ENCODE results near the gene SLITRK1.

SLITRK1 gene

GRCh38 chr13:83880275-83881139 lies 1.8 kb downstream of the SLITRK1 start:
- Mint-ChIP-seq H3K27me3 (peaks cover 35% of the 10 kb centered on the region), H3K36me3 (no peaks in the 10 kb centered on the region), H3K4me1 (no peaks in the 10 kb centered on the region), H3K4me3 (no peak overlapping the region), H3K27ac (no peak overlapping the region), H3K9me3 (peaks cover 3% of the 10 kb centered on the region)
- no peak for ATAC-seq

- no peak for ATAC-seq
- peaks cover 3% of the 10 kb centered on the region for H3K9me3 Mint-ChIP-seq
- H3K27me3 Mint-ChIP-seq = peaks cover 35% of the 10 kb centered on the region
Measured at GRCh38 chr13:83879431-83880171, 2.7 kb downstream of the SLITRK1 start.

GRCh38 chr13:83878691-83879430 lies 3.4 kb downstream of the SLITRK1 start:
- Mint-ChIP-seq H3K4me1 (no peaks in the 10 kb centered on the region), H3K27me3 (peaks cover 35% of the 10 kb centered on the region), H3K27ac (no peak overlapping the region), H3K4me3 (no peak overlapping the region), H3K9me3 (peaks cover 3% of the 10 kb centered on the region), H3K36me3 (no peaks in the 10 kb centered on the region)
- no peak for ATAC-seq

More at GRCh38 chr13:83879431-83880171, 2.7 kb downstream of the SLITRK1 start:
- Mint-ChIP-seq H3K36me3 (no peaks in the 10 kb centered on the region), H3K27ac (no peak overlapping the region), H3K4me1 (no peaks in the 10 kb centered on the region), H3K4me3 (no peak overlapping the region)

- Mint-ChIP-seq H3K36me3 (no peaks in the 10 kb centered on the region), H3K27me3 (peaks cover 35% of the 10 kb centered on the region)
Measured at GRCh38 chr13:83877651-83878355, 4.5 kb downstream of the SLITRK1 start.

GRCh38 chr13:83876546-83876945 lies 5.7 kb downstream of the SLITRK1 start:
- no peak for ATAC-seq
- no peak overlapping the region for H3K27ac Mint-ChIP-seq

More at GRCh38 chr13:83877651-83878355, 4.5 kb downstream of the SLITRK1 start:
- Mint-ChIP-seq H3K4me3 (no peak overlapping the region), H3K9me3 (peaks cover 3% of the 10 kb centered on the region), H3K4me1 (no peaks in the 10 kb centered on the region), H3K27ac (no peak overlapping the region)
- ATAC-seq = no peak

GRCh38 chr13:83867708-83868107 lies 14.6 kb downstream of the SLITRK1 start:
- Mint-ChIP-seq H3K27me3 (no peaks in the 10 kb centered on the region), H3K4me1 (no peaks in the 10 kb centered on the region), H3K4me3 (no peak overlapping the region), H3K9me3 (peaks cover 2% of the 10 kb centered on the region), H3K36me3 (no peaks in the 10 kb centered on the region), H3K27ac (no peak overlapping the region)
- ATAC-seq = no peak

More at GRCh38 chr13:83876546-83876945, 5.7 kb downstream of the SLITRK1 start:
- H3K27me3 Mint-ChIP-seq = peaks cover 23% of the 10 kb centered on the region
- no peaks in the 10 kb centered on the region for H3K36me3 Mint-ChIP-seq
- H3K9me3 Mint-ChIP-seq = peaks cover 3% of the 10 kb centered on the region
- no peaks in the 10 kb centered on the region for H3K4me1 Mint-ChIP-seq
- H3K4me3 Mint-ChIP-seq = no peak overlapping the region

GRCh38 chr13:83865161-83866137 lies 16.8 kb downstream of the SLITRK1 start:
- no peak for ATAC-seq

GRCh38 chr13:83853771-83854170 lies 28.5 kb downstream of the SLITRK1 start:
- Mint-ChIP-seq H3K27ac (no peak overlapping the region), H3K9me3 (peaks cover 5% of the 10 kb centered on the region), H3K27me3 (no peaks in the 10 kb centered on the region), H3K36me3 (no peaks in the 10 kb centered on the region), H3K4me3 (no peak overlapping the region), H3K4me1 (no peaks in the 10 kb centered on the region)
- ATAC-seq = no peak

More at GRCh38 chr13:83865161-83866137, 16.8 kb downstream of the SLITRK1 start:
- H3K27ac Mint-ChIP-seq = no peak overlapping the region
- no peaks in the 10 kb centered on the region for H3K27me3 Mint-ChIP-seq
- H3K36me3 Mint-ChIP-seq = no peaks in the 10 kb centered on the region
- H3K4me1 Mint-ChIP-seq = no peaks in the 10 kb centered on the region
- no peak overlapping the region for H3K4me3 Mint-ChIP-seq
- H3K9me3 Mint-ChIP-seq = no peaks in the 10 kb centered on the region

GRCh38 chr13:83845106-83845505 lies 37.2 kb downstream of the SLITRK1 start:
- Mint-ChIP-seq H3K27me3 (no peaks in the 10 kb centered on the region), H3K4me1 (no peaks in the 10 kb centered on the region), H3K27ac (no peak overlapping the region), H3K9me3 (peaks cover 17% of the 10 kb centered on the region), H3K36me3 (no peaks in the 10 kb centered on the region), H3K4me3 (no peak overlapping the region)
- no peak for ATAC-seq

GRCh38 chr13:83839146-83839545 lies 43.1 kb downstream of the SLITRK1 start:
- Mint-ChIP-seq H3K27me3 (no peaks in the 10 kb centered on the region), H3K4me1 (no peaks in the 10 kb centered on the region), H3K4me3 (no peak overlapping the region), H3K36me3 (no peaks in the 10 kb centered on the region), H3K27ac (no peak overlapping the region), H3K9me3 (peaks cover 6% of the 10 kb centered on the region)
- ATAC-seq = no peak

GRCh38 chr13:83831796-83832195 lies 50.5 kb downstream of the SLITRK1 start:
- no peak overlapping the region for H3K4me3 Mint-ChIP-seq
- peaks cover 8% of the 10 kb centered on the region for H3K9me3 Mint-ChIP-seq
- H3K27ac Mint-ChIP-seq = no peak overlapping the region
- no peaks in the 10 kb centered on the region for H3K36me3 Mint-ChIP-seq
- no peaks in the 10 kb centered on the region for H3K27me3 Mint-ChIP-seq
- ATAC-seq = no peak
- H3K4me1 Mint-ChIP-seq = no peaks in the 10 kb centered on the region

GRCh38 chr13:83829810-83830209 lies 52.5 kb downstream of the SLITRK1 start:
- H3K27ac Mint-ChIP-seq = no peak overlapping the region
- no peak for ATAC-seq
- no peaks in the 10 kb centered on the region for H3K36me3 Mint-ChIP-seq
- H3K9me3 Mint-ChIP-seq = peaks cover 8% of the 10 kb centered on the region
- H3K4me3 Mint-ChIP-seq = no peak overlapping the region
- H3K27me3 Mint-ChIP-seq = no peaks in the 10 kb centered on the region
- H3K4me1 Mint-ChIP-seq = no peaks in the 10 kb centered on the region

- ATAC-seq = no peak
- H3K4me1 Mint-ChIP-seq = no peaks in the 10 kb centered on the region
- no peaks in the 10 kb centered on the region for H3K36me3 Mint-ChIP-seq
- peaks cover 8% of the 10 kb centered on the region for H3K9me3 Mint-ChIP-seq
- H3K27ac Mint-ChIP-seq = no peak overlapping the region
- no peak overlapping the region for H3K4me3 Mint-ChIP-seq
- H3K27me3 Mint-ChIP-seq = no peaks in the 10 kb centered on the region
Measured at GRCh38 chr13:83827338-83827737, 54.9 kb downstream of the SLITRK1 start.
